ENCODE data around the gene KCNH8. TPM values are rescaled to one million over a fixed set of nuclear protein-coding genes. Genes with fewer than 3 reads are reported as not detected.

The KCNH8 gene
- total and polyA plus RNA-seq, 7 donors, result 0.11 to 0.24 TPM; not detected in 5

DNA sequence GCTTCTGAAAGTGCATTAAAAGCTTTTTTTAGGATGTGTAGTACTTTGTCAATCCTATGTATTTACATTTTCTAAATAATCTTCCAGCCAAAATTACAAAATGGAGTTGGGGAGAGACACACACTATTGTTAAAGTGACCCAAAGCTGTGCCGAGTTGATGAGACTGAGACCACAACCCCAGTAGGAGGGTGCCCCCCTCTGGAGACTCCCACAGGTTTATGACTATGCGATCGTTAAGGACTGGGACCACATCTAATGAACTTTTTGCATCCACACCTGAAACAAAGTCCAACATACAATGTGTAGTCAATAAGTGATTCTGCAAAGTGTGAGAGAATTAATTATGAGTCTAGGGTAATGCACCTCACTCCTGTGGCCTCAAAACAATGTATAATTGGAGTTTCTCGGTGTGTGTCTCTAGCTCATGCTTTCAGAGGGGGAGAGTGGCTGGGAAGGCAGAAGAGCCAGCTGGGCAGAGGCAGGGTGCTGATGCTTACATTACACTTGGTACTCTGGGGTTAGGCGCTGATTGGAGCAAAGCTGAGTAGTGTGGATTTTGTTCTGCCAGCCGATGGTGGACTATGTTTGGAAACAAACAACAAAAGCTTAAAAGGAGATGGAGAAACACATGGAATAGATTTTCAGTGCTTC, 102.8 kb downstream of the KCNH8 start:
- WGBS, 3 donors, result 63 to 67% (median 64%) methylated on average over 6 of the region's 6 CpGs
- no peak overlapping the region for H3K27ac ChIP-seq
- H3K9me3 ChIP-seq, result no peaks in the 10 kb centered on the region
- H3K36me3 ChIP-seq (ENCODE audit: insufficient read depth in 1 of 2, low read depth in 1 of 2), result no peaks in the 10 kb centered on the region
- intact Hi-C loops (cut with DNase I), result no loop called here
- no peak overlapping the region for H3K4me3 ChIP-seq
- TF ChIP-seq CTCF (IDR thresholded peaks at IDR 0.05), result no peak
- no peak for ATAC-seq
- no peaks in the 10 kb centered on the region for H3K4me1 ChIP-seq
- H3K27me3 ChIP-seq (ENCODE audit: insufficient read depth in 3 of 3, low read length in 2 of 3), result no peaks in the 10 kb centered on the region
- no peak for DNase-seq

- no peaks in the 10 kb centered on the region for H3K9me3 ChIP-seq
- no peak for DNase-seq
- 66 to 79% (median 74%) methylated on average over 2 of the region's 2 CpGs for WGBS, 3 donors
- TF ChIP-seq CTCF (IDR thresholded peaks at IDR 0.05), result no peak
- H3K4me3 ChIP-seq, result no peak overlapping the region
- H3K27ac ChIP-seq, result no peak overlapping the region
- intact Hi-C loops (cut with DNase I), result no loop called here
- no peaks in the 10 kb centered on the region for H3K27me3 ChIP-seq (ENCODE audit: insufficient read depth in 3 of 3, low read length in 2 of 3)
- no peaks in the 10 kb centered on the region for H3K4me1 ChIP-seq
- H3K36me3 ChIP-seq (ENCODE audit: insufficient read depth in 1 of 2, low read depth in 1 of 2), result no peaks in the 10 kb centered on the region
- ATAC-seq, result no peak
Measured at GRCh38 chr3:19254189-19254588, 105.9 kb downstream of the KCNH8 start.

DNA sequence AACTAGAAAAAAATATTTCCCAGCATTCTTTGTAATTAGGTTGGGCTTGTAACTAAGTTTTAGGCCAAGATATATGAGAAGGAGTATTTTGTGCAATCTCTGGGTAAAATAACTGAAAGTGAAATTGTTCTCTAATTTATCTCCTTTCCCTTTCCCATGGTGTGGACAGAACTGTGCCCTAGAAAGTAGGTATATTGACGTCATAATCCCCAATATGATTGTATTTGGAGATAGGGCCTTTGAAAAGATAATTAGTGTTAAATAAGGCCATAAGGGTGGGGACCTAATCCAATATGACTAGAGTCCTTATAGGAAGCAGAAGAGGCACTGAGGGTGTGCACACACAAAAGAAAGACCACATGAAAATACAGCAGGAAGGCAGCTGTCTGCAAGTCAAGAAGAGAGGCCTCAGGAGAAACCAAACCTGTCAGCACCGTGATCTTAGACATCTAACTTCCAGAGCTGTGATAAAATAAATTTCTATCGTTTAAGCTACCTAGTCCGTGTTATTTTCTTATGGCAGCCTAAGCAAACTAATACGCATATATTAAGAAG, 106.6 kb downstream of the KCNH8 start:
- H3K4me3 ChIP-seq, result no peak overlapping the region
- 81 to 94% (median 86%) methylated on average over 5 of the region's 5 CpGs for WGBS, 3 donors
- H3K27me3 ChIP-seq (ENCODE audit: insufficient read depth in 3 of 3, low read length in 2 of 3), result no peaks in the 10 kb centered on the region
- no peak overlapping the region for H3K27ac ChIP-seq
- intact Hi-C loops (cut with DNase I), result no loop called here
- H3K4me1 ChIP-seq, result no peaks in the 10 kb centered on the region
- DNase-seq (no peak), ATAC-seq (no peak)
- no peaks in the 10 kb centered on the region for H3K9me3 ChIP-seq
- no peaks in the 10 kb centered on the region for H3K36me3 ChIP-seq (ENCODE audit: insufficient read depth in 1 of 2, low read depth in 1 of 2)
- TF ChIP-seq CTCF (IDR thresholded peaks at IDR 0.05), result no peak

GRCh38 chr3:19256313-19256712, 108.0 kb downstream of the KCNH8 start:
- TF ChIP-seq CTCF (IDR thresholded peaks at IDR 0.05), result no peak
- Histone ChIP-seq H3K9me3 (no peaks in the 10 kb centered on the region), H3K4me3 (no peak overlapping the region), H3K4me1 (no peaks in the 10 kb centered on the region), H3K36me3 (ENCODE audit: insufficient read depth in 1 of 2, low read depth in 1 of 2) (no peaks in the 10 kb centered on the region), H3K27me3 (ENCODE audit: insufficient read depth in 3 of 3, low read length in 2 of 3) (no peaks in the 10 kb centered on the region), H3K27ac (no peak overlapping the region)
- DNase-seq, result no peak
- 73 to 80% (median 74%) methylated on average over 5 of the region's 5 CpGs for WGBS, 3 donors
- intact Hi-C loops (cut with DNase I), result no loop called here
- ATAC-seq, result no peak

GRCh38 chr3:19263606-19264005, 115.3 kb downstream of the KCNH8 start:
- no peak for TF ChIP-seq CTCF (IDR thresholded peaks at IDR 0.05)
- no peaks in the 10 kb centered on the region for H3K4me1 ChIP-seq
- ATAC-seq (no peak), DNase-seq (no peak)
- H3K36me3 ChIP-seq (ENCODE audit: insufficient read depth in 1 of 2, low read depth in 1 of 2), result no peaks in the 10 kb centered on the region
- H3K4me3 ChIP-seq, result no peak overlapping the region
- H3K27me3 ChIP-seq (ENCODE audit: insufficient read depth in 3 of 3, low read length in 2 of 3), result no peaks in the 10 kb centered on the region
- H3K27ac ChIP-seq, result no peak overlapping the region
- intact Hi-C loops (cut with DNase I), result no loop called here
- WGBS, 3 donors, result 72 to 79% (median 76%) methylated on average over 3 of the region's 3 CpGs
- H3K9me3 ChIP-seq, result no peaks in the 10 kb centered on the region

Measured in psoas muscle (tissue), 8 donors.